Measurements from ENCODE around the gene ACAA1.

DNA sequence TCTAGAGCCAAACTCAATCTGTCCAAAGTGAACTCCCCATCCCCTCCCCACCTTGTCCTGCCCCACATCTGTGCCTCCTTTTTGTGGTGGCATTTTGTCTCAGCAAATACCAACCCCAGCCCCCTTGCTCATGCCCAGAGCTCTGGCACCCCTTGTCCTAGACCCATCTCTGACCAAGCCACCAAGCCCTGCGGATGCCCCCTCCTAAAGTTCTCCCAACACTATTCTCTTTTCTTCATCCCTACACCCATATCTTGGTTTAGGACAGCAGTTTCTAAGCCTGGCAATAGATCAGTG lies 17.7 kb downstream of the ACAA1 start:
- TF ChIP-seq CTCF (conservative IDR thresholded peaks at IDR 0.05; ENCODE audit: low read depth, low read length) (no peak), EZH2 (IDR thresholded peaks at IDR 0.05; ENCODE audit: low read length, unreplicated experiment) (no peak)

Data from PC-3 (cell line).